Breast epithelium (tissue), 4 donors: Measurements from ENCODE around the gene PPID. TPM values are rescaled to one million over a fixed set of nuclear protein-coding genes. Genes with fewer than 3 reads are reported as not detected.

ENCODE experiments used
- DNase-seq, 2 donors: peaks; one replicate each; pipeline ENCODE4 v3.0.0-alpha.2; 2019; ENCODE audit warnings: low spot score in 2 of 2
- H3K27ac ChIP-seq, 2 donors: fragments of 200-600 bp; sonication (generic) in 1 of 2; one replicate each; pipeline ENCODE4 v1.5.1; 2016 to 2019; ENCODE audit warnings: mild to moderate bottlenecking in 1 of 2
- H3K27me3 ChIP-seq, 2 donors: fragments of 200-600 bp; sonication (generic) in 1 of 2; one replicate each; pipeline versions ENCODE4 v1.5.1 to v1.6.0; 2017 to 2019; ENCODE audit warnings: control low read depth in 1 of 2, mild to moderate bottlenecking in 1 of 2
- H3K36me3 ChIP-seq: fragments of 200-600 bp; one replicate; pipeline ENCODE4 v1.5.1; 2019
- H3K4me1 ChIP-seq, 2 donors: fragments of 200-600 bp; sonication (generic); one replicate each; pipeline ENCODE4 v1.5.1; 2016 to 2019; ENCODE audit warnings: control low read depth in 1 of 2
- H3K4me3 ChIP-seq, 3 donors: fragments of 200-600 bp; sonication (generic); 1 replicate in 2 of 3; 2 replicates in 1 of 3; pipeline ENCODE4 v1.5.1; 2016 to 2019; ENCODE audit warnings: mild to moderate bottlenecking in 3 of 3, moderate library complexity in 2 of 3
- H3K9me3 ChIP-seq, 2 donors: fragments of 200-600 bp; sonication (generic) in 1 of 2; one replicate each; pipeline ENCODE4 v1.5.1; 2016 to 2019; ENCODE audit warnings: control low read depth in 1 of 2
- POLR2A ChIP-seq: fragments of 450-650 bp; IDR thresholded peaks from one replicate; pipeline ENCODE4 v1.6.1; 2016; ENCODE audit warnings: antibody characterized with exemption, mild to moderate bottlenecking, moderate library complexity
- POLR2AphosphoS5 ChIP-seq, 3 donors: sonication (generic); formaldehyde crosslinking; IDR thresholded peaks; one replicate each; pipeline ENCODE4 v1.6.1; 2017; ENCODE audit warnings: antibody characterized with exemption in 3 of 3
- intact Hi-C: fragments of 100-400 bp; cut with DNase I; formaldehyde crosslinking; loops from one replicate; pipeline ENCODE4 v1.15.1; 2023; ENCODE audit warnings: low total_unique reads
- total RNA-seq, 3 donors: library from RNA; depleted of rRNA; stranded (reverse); fragments of >200 nt; gene quantifications; one replicate each; pipeline ENCODE4 v1.1.0, GENCODE V29; 2016
- TF ChIP-seq, protein P1 (sequence below), 3 donors: fragments of 450-650 bp; IDR thresholded peaks; one replicate each; pipeline ENCODE4 v1.5.1; 2016 to 2017; ENCODE audit warnings: antibody characterized with exemption in 3 of 3, mild to moderate bottlenecking in 3 of 3, moderate library complexity in 3 of 3

The PPID gene
- total RNA-seq, 3 donors from 2014 or later: 17.6 to 29.9 (median 20.0) TPM

DNA sequence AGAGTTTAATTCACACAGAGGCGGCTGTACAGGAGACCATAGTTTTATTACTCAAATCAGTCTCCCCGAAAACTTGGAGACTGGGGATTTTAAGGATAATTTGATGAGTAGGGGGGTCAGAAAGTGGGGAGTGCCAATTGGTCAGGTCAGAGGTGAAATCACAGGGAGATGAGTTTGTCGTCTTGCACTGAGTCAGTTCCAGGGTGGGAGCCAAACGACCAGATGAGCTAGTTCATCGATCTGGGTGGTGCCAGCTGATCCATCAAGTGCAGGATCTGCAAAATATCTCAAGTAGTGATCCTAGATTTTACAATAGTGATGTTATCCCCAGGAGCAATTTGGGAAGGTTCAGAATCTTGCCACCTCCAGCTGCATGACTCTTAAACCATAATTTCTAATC lies 47.1 kb downstream of the PPID start:
- no peak for TF ChIP-seq POLR2AphosphoS5 (IDR thresholded peaks at IDR 0.05)
- TF ChIP-seq POLR2A: no peak
- TF ChIP-seq, protein P1, sequence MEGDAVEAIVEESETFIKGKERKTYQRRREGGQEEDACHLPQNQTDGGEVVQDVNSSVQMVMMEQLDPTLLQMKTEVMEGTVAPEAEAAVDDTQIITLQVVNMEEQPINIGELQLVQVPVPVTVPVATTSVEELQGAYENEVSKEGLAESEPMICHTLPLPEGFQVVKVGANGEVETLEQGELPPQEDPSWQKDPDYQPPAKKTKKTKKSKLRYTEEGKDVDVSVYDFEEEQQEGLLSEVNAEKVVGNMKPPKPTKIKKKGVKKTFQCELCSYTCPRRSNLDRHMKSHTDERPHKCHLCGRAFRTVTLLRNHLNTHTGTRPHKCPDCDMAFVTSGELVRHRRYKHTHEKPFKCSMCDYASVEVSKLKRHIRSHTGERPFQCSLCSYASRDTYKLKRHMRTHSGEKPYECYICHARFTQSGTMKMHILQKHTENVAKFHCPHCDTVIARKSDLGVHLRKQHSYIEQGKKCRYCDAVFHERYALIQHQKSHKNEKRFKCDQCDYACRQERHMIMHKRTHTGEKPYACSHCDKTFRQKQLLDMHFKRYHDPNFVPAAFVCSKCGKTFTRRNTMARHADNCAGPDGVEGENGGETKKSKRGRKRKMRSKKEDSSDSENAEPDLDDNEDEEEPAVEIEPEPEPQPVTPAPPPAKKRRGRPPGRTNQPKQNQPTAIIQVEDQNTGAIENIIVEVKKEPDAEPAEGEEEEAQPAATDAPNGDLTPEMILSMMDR (IDR thresholded peaks at IDR 0.05): no peak
- Histone ChIP-seq H3K9me3 (no peaks in the 10 kb centered on the region), H3K36me3 (no peaks in the 10 kb centered on the region), H3K4me3 (no peak overlapping the region), H3K4me1 (no peaks in the 10 kb centered on the region), H3K27ac (no peak overlapping the region), H3K27me3 (no peaks in the 10 kb centered on the region)
- DNase-seq: no peak
- intact Hi-C loops: no loop called here

DNA sequence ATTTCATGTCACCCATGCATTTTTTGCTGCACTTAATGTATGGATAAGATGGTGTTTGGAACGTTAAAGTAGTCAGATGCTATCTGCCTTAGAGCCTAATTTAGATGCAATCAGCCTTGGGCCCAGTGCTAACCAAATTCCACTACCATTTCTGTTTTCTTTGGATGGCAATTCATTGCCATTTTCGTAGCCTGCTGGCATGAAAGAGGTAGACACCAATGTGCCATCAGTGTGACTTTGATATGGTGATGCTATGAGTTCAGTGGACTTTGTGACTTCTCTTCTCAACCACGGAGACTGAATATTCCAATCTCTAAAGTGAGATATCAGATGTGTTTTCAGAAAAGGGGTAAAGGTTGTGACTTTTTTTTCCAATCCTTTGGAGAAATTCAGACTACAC lies 49.6 kb downstream of the PPID start:
- no peak for DNase-seq
- H3K27ac ChIP-seq: no peak overlapping the region

DNA sequence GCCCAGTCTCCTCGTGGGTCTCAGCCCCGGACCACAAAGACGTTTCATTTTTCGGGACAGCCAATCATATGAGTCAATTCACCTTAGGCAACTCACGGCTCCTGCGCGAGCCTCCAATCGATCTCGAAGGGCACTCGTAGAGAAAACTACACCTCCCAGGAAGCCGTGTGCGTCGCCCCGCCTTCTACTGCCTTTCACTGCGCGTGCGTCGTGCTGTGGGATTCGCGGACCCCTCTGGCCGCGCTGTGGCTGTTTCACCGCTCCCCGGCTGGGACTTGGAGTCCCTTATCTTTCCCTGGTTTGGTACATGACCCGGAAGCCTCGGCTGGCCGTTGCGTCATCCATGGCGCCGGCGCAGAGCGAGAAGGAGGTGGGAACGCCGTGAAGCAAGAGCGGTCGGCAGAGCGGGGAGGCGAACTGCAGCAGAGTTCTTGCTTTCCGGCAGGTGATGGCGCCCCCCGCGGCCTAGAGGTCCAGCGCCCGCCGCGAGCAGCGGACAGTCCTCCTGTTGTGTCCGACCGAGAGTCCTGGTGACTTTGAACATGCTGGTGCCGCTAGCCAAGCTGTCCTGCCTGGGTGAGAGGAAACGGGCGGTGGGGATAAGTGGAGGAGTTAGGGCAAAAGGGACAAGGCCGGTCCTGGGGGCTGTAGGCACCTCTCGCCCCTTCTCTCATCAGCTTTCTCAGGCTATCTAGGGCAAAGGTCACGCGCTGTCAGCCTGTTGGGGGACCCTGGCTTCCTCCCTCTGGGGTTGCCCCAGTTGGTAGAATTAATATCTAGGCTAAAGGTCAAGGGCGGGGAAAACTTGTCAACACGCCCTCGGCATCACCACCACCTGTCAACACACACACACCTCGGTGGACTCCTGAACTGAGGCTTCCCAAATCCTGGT lies 51.0 kb downstream of the PPID start, which contains the start of gene ETFDH:
Gene ETFDH, plus strand, starts transcription at position 382 of the 892 bp plus-strand sequence. Its CDS starts 161 bp downstream, at position 543.
- TF ChIP-seq POLR2A: peak; percentile 59
- peak; percentile 94 to 95 (median 95) for TF ChIP-seq POLR2AphosphoS5 (IDR thresholded peaks at IDR 0.05)
- TF ChIP-seq, protein P1 (IDR thresholded peaks at IDR 0.05): peak; percentile 30 to 65 (median 63)

More for the DNA sequence above, 49.6 kb downstream of the PPID start:
- no peaks in the 10 kb centered on the region for H3K9me3 ChIP-seq
- no peaks in the 10 kb centered on the region for H3K36me3 ChIP-seq
- H3K27me3 ChIP-seq: no peaks in the 10 kb centered on the region
- TF ChIP-seq, protein P1 (IDR thresholded peaks at IDR 0.05): no peak
- TF ChIP-seq POLR2A (no peak), POLR2AphosphoS5 (IDR thresholded peaks at IDR 0.05) (no peak)
- no peak overlapping the region for H3K4me3 ChIP-seq
- intact Hi-C loops: no loop called here
- peaks cover 3 to 4% of the 10 kb centered on the region in 2 donors for H3K4me1 ChIP-seq

DNA sequence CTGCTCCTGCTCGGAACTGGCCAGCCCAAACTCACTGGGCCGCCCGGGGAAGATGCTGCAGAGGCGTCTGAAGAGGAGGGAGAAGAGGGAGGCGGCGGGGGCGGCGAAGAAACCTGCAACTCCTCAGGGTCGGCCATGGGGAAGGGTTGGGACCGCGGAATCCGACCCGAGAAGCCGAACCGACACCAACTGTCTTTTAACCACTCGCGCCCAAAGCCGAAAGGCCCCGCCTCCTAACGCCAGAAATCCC lies 51.6 kb downstream of the PPID start, which contains the start of gene C4orf46:
Gene C4orf46, minus strand, starts transcription at position 223 of the 250 bp plus-strand sequence. Its CDS starts 86 bp downstream, at position 137.
- peak within 1 kb of the TSS; percentile 98 to 100 for H3K27ac ChIP-seq

More for the DNA sequence above, 51.0 kb downstream of the PPID start, which contains the start of gene ETFDH:
- H3K36me3 ChIP-seq: no peaks in the 10 kb centered on the region
- no peaks in the 10 kb centered on the region for H3K9me3 ChIP-seq
- peak within 1 kb of the TSS; percentile 73 to 97 (median 87) for H3K4me3 ChIP-seq
- peak; percentile 96 to 98 for DNase-seq
- peaks cover 3 to 4% of the 10 kb centered on the region in 2 donors for H3K4me1 ChIP-seq
- intact Hi-C loops: no loop called here
- no peaks in the 10 kb centered on the region for H3K27me3 ChIP-seq
- H3K27ac ChIP-seq: peak within 1 kb of the TSS; percentile 98 to 100

More for the DNA sequence above, 51.6 kb downstream of the PPID start, which contains the start of gene C4orf46:
- Histone ChIP-seq H3K27me3 (no peaks in the 10 kb centered on the region), H3K36me3 (no peaks in the 10 kb centered on the region), H3K4me3 (peak within 1 kb of the TSS; percentile 73 to 97 (median 87)), H3K4me1 (peaks cover 3 to 4% of the 10 kb centered on the region in 2 donors), H3K9me3 (no peaks in the 10 kb centered on the region)
- intact Hi-C loops: no loop called here
- no peak for DNase-seq
- TF ChIP-seq POLR2AphosphoS5 (IDR thresholded peaks at IDR 0.05) (no peak), POLR2A (no peak)
- TF ChIP-seq, protein P1 (IDR thresholded peaks at IDR 0.05): no peak
